Esophagus muscularis mucosa (tissue), 4 donors: ENCODE data around the gene LHX8.

Experiments used
- CTCF ChIP-seq, 3 experiments: fragments of 200-600 bp in 2 of 3; fragments of 450-650 bp in 1 of 3; sonication (generic) in 2 of 3; IDR thresholded peaks; one replicate each; pipeline ENCODE4 v1.5.1; 2017 to 2019; ENCODE audit warnings: antibody characterized with exemption in 3 of 3, mild to moderate bottlenecking in 2 of 3, moderate library complexity in 1 of 3
- EP300 ChIP-seq: sonication (generic); formaldehyde crosslinking; IDR thresholded peaks from one replicate; pipeline ENCODE4 v1.6.1; 2017; ENCODE audit warnings: antibody characterized with exemption
- POLR2A ChIP-seq: fragments of 450-650 bp; IDR thresholded peaks from one replicate; pipeline ENCODE4 v1.6.1; 2017; ENCODE audit warnings: antibody characterized with exemption, moderate library complexity, mild to moderate bottlenecking, low read depth
- POLR2AphosphoS5 ChIP-seq, 2 donors: sonication (generic); formaldehyde crosslinking; IDR thresholded peaks; one replicate each; pipeline ENCODE4 v1.6.1; 2017; ENCODE audit warnings: antibody characterized with exemption in 2 of 2

DNA sequence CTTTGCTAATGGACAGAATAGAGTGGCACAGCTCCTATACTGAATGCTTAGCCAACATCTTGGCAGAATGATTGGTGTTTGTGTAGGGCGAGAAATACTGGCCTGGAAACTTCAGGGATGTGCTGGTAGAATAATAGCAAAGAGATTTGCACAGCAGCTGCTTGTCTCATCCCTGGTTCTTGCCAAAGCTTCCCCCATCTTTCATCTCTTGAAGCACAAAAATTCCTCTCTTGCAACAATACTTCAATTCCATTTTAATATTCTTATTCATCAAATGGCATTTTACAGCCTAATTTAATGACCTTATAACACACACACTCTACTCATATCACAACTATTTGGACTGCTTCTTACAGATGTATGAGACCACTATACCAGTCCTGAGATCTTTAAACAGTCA is 37.7 kb downstream of the LHX8 start:
- TF ChIP-seq CTCF (IDR thresholded peaks at IDR 0.05) (no peak), POLR2A (no peak), POLR2AphosphoS5 (IDR thresholded peaks at IDR 0.05) (no peak), EP300 (no peak)
